HepG2 (cell line): Measurements from ENCODE around the gene USH2A. TPM values are rescaled to one million over a fixed set of nuclear protein-coding genes. Genes with fewer than 3 reads are reported as not detected.

Source experiments
- ATAC-seq: fragments of 200-7000 bp; cut with Tn5 transposase; 3 replicates; pipeline ENCODE4 v1.9.1; 2020; ENCODE audit warnings: mild to moderate bottlenecking, moderate library complexity
- BruUV-seq: library from RNA; stranded (reverse); fragments of 400-500 nt; replicated peaks from 2 replicates; lab custom pipeline; 2021; lab: Mats Ljungman, UMichigan
- CTCF ChIA-PET: fragments of 300-600 bp; formaldehyde crosslinking; extraction: SDS; loops from one replicate; lab custom pipeline; 2021; ENCODE audit warnings: low total read pairs, inconsistent platforms, low intra/inter-chr PET ratio; lab: Yijun Ruan, JAX
- POLR2A ChIA-PET: fragments of 350-600 bp; sonication (Branson Sonifier 250); formaldehyde crosslinking; loops from one replicate; lab custom pipeline; 2020; ENCODE audit warnings: antibody characterized with exemption, inconsistent platforms; lab: Yijun Ruan, JAX
- DNase-seq: peaks from one replicate; pipeline ENCODE4 v3.0.0-alpha.2; 2015; ENCODE audit warnings: low spot score
- FAIRE-seq: peaks from 3 replicates; lab custom pipeline; 2011; peaks lifted over from hg19 to GRCh38; lab: Jason Lieb, UNC
- H2AFZ ChIP-seq: one replicate; pipeline ENCODE4 v1.6.1; 2011; ENCODE audit warnings: low read length, inconsistent platforms
- H3K27ac ChIP-seq: fragments of 300-600 bp; 3 replicates; pipeline ENCODE4 v1.8.0; 2011; ENCODE audit warnings: mixed run types, mild to moderate bottlenecking, mixed read lengths, low read length, inconsistent platforms; ENCODE audit not compliant: insufficient read depth; ENCODE audit errors: extremely low read length
- H3K27me3 ChIP-seq, 2 experiments: fragments of 200-600 bp in 1 of 2; 2 replicates in 1 of 2; 3 replicates in 1 of 2; pipeline versions ENCODE4 v1.6.0 to v1.8.0; 2011; ENCODE audit warnings: low read length in 2 of 2, mild to moderate bottlenecking in 2 of 2, moderate library complexity in 2 of 2, inconsistent platforms in 1 of 2; ENCODE audit not compliant: insufficient read depth in 2 of 2, control insufficient read depth in 1 of 2
- H3K36me3 ChIP-seq, 2 experiments: fragments of 200-600 bp in 1 of 2; replicated peaks in 1 of 2; 2 replicates in 1 of 2; 3 replicates in 1 of 2; pipeline versions ENCODE4 v1.5.1 to v1.8.0; 2011; ENCODE audit warnings: low read length in 2 of 2, inconsistent platforms in 1 of 2; ENCODE audit not compliant: insufficient read depth in 2 of 2, control insufficient read depth in 1 of 2
- H3K4me1 ChIP-seq: 2 replicates; pipeline ENCODE4 v1.5.1; 2012; ENCODE audit warnings: low read length, inconsistent platforms; ENCODE audit not compliant: insufficient read depth
- H3K4me2 ChIP-seq: 2 replicates; pipeline ENCODE4 v1.6.0; 2011; ENCODE audit warnings: low read depth, low read length, inconsistent platforms
- H3K4me3 ChIP-seq, 3 experiments: fragments of 200-600 bp in 1 of 3; sonication (generic), shearing (Covaris generic) in 1 of 3; replicated peaks in 1 of 3; 2 replicates each; pipeline ENCODE4 v1.5.1; 2011 to 2016; ENCODE audit warnings: low read length in 3 of 3, inconsistent platforms in 2 of 3, low read depth in 2 of 3, mild to moderate bottlenecking in 2 of 3, control low read depth in 1 of 3, mixed read lengths in 1 of 3; ENCODE audit not compliant: insufficient read depth in 1 of 3
- H3K79me2 ChIP-seq: one replicate; pipeline ENCODE4 v1.6.1; 2011; ENCODE audit warnings: low read length, inconsistent platforms; ENCODE audit not compliant: insufficient read depth
- H3K9ac ChIP-seq: 2 replicates; pipeline ENCODE4 v1.6.0; 2011; ENCODE audit warnings: mild to moderate bottlenecking, low read depth, low read length, inconsistent platforms; ENCODE audit not compliant: insufficient read depth
- H3K9me3 ChIP-seq: 2 replicates; pipeline ENCODE4 v1.5.1; 2012; ENCODE audit warnings: mild to moderate bottlenecking, low read length
- H4K20me1 ChIP-seq: 2 replicates; pipeline ENCODE4 v1.6.0; 2011; ENCODE audit warnings: inconsistent platforms, mild to moderate bottlenecking, low read length, moderate library complexity; ENCODE audit not compliant: insufficient read depth
- ATF6 ChIP-seq: sonication (generic); formaldehyde crosslinking; conservative IDR thresholded peaks from 2 replicates; pipeline ENCODE4 v1.4.0; 2020; ENCODE audit warnings: missing genetic modification reagents
- ATF7-NPFF ChIP-seq: sonication (generic); formaldehyde crosslinking; IDR thresholded peaks from 2 replicates; pipeline ENCODE4 v1.8.1; 2023; ENCODE audit warnings: mild to moderate bottlenecking, low read depth, missing genetic modification reagents, moderate library complexity
- CBX2 ChIP-seq, 2 experiments: fragments of 200-600 bp in 1 of 2; sonication (generic); formaldehyde crosslinking in 1 of 2; IDR thresholded peaks; 2 replicates each; pipeline versions ENCODE4 v1.7.0 to v1.8.1; 2018 to 2022; ENCODE audit warnings: low read depth in 2 of 2, low read length in 1 of 2, mild to moderate bottlenecking in 1 of 2, missing genetic modification reagents in 1 of 2
- CEBPB ChIP-seq: IDR thresholded peaks from 2 replicates; pipeline ENCODE4 v1.6.1; 2011; ENCODE audit warnings: low read depth, low read length, improper control_type of control experiment, borderline replicate concordance
- CSRNP2 ChIP-seq: sonication (generic); formaldehyde crosslinking; conservative IDR thresholded peaks from 2 replicates; pipeline ENCODE4 v1.8.0; 2022; ENCODE audit warnings: low read depth, missing genetic modification reagents
- IKZF4 ChIP-seq: sonication (generic); formaldehyde crosslinking; IDR thresholded peaks from 2 replicates; pipeline ENCODE4 v1.5.1; 2020; ENCODE audit warnings: borderline replicate concordance, mild to moderate bottlenecking, low read depth, missing genetic modification reagents; ENCODE audit errors: not compliant biosample characterization
- MBD4 ChIP-seq: IDR thresholded peaks from 2 replicates; pipeline ENCODE4 v1.6.1; 2012; ENCODE audit warnings: low read length, inconsistent platforms, borderline replicate concordance
- PAF1 ChIP-seq: IDR thresholded peaks from 2 replicates; pipeline ENCODE4 v1.6.1; 2016; ENCODE audit warnings: missing genetic modification reagents, missing compliant biosample characterization
- RBAK ChIP-seq: sonication (generic); formaldehyde crosslinking; IDR thresholded peaks from 2 replicates; pipeline ENCODE4 v1.5.1; 2020; ENCODE audit warnings: mild to moderate bottlenecking, missing genetic modification reagents
- SMC3 ChIP-seq: IDR thresholded peaks from 2 replicates; pipeline ENCODE4 v1.6.1; 2011; ENCODE audit warnings: low read length, improper control_type of control experiment
- SOX13 ChIP-seq, 3 experiments: fragments of 450-650 bp in 1 of 3; sonication (generic) in 1 of 3; formaldehyde crosslinking in 1 of 3; IDR thresholded peaks in 2 of 3; conservative IDR thresholded peaks in 1 of 3; 2 replicates each; pipeline versions ENCODE4 v1.5.0 to v1.6.1; 2016 to 2020; ENCODE audit warnings: antibody characterized with exemption in 1 of 3, mild to moderate bottlenecking in 1 of 3, missing compliant biosample characterization in 1 of 3, missing genetic modification reagents in 1 of 3, moderate library complexity in 1 of 3
- SP2 ChIP-seq: sonication (generic); formaldehyde crosslinking; IDR thresholded peaks from 2 replicates; pipeline ENCODE4 v1.5.1; 2020; ENCODE audit warnings: mild to moderate bottlenecking, missing genetic modification reagents
- STAG1 ChIP-seq: sonication (generic); formaldehyde crosslinking; IDR thresholded peaks from 2 replicates; pipeline ENCODE4 v1.4.0; 2020; ENCODE audit warnings: missing genetic modification reagents
- TEAD2 ChIP-seq: sonication (generic); formaldehyde crosslinking; IDR thresholded peaks from 2 replicates; pipeline ENCODE4 v1.9.0; 2021; ENCODE audit warnings: missing genetic modification reagents
- ZNF883 ChIP-seq: sonication (generic); formaldehyde crosslinking; IDR thresholded peaks from 2 replicates; pipeline ENCODE4 v1.5.1; 2020; ENCODE audit warnings: mild to moderate bottlenecking, missing genetic modification reagents; ENCODE audit errors: not compliant biosample characterization
- WGBS: methylation state at CpG from one replicate; pipeline ENCODE4 v1.1.6; 2017; ENCODE audit warnings: low lambda C conversion rate; 5-methylcytosine and 5-hydroxymethylcytosine counted together
- in situ Hi-C: cut with HindIII; loops from 2 replicates; pipeline ENCODE4 v1.10.0; 2017; ENCODE audit warnings: low pct_unique_long_range_greater_than_20kb; ENCODE audit not compliant: extremely low pct_ligation_motif_present
- intact Hi-C: fragments of 100-400 bp; cut with micrococcal nuclease; formaldehyde crosslinking; loops from one replicate; pipeline ENCODE4 v1.10.0; 2022; ENCODE audit not compliant: unreplicated experiment
- polyA plus RNA-seq, 8 experiments: library from polyadenylated mRNA; depleted of rRNA in 3 of 8; stranded (reverse) in 7 of 8; unstranded in 1 of 8; fragments of >200 nt; fragmentation: Illumina TruSeq in 4 of 8; extraction: Trizol in 4 of 8; gene quantifications; 2 replicates each; pipeline versions ENCODE4 v1.2.1 to v1.2.3, GENCODE V29; 2011 to 2016; ENCODE audit warnings: low read depth in 4 of 8, missing spikeins in 1 of 8, mixed read lengths in 1 of 8; ENCODE audit not compliant: insufficient read depth in 1 of 8
- total RNA-seq, 5 experiments: library from RNA; depleted of rRNA; stranded (reverse); fragments of >200 nt; fragmentation: Illumina TruSeq; extraction: Trizol; gene quantifications; 2 replicates each; pipeline ENCODE4 v1.2.3, GENCODE V29; 2016; ENCODE audit warnings: low read depth in 1 of 5
- TF ChIP-seq, protein P1 (sequence below): sonication (generic); formaldehyde crosslinking; IDR thresholded peaks from 2 replicates; pipeline ENCODE4 v1.5.0; 2020; ENCODE audit warnings: missing genetic modification reagents

The USH2A gene
- total and polyA plus RNA-seq, 2 of the 13 experiments (the other 11 are each of a cell fraction or from before 2014, with no cell fraction given) = 0.02 TPM; not detected in 1

DNA sequence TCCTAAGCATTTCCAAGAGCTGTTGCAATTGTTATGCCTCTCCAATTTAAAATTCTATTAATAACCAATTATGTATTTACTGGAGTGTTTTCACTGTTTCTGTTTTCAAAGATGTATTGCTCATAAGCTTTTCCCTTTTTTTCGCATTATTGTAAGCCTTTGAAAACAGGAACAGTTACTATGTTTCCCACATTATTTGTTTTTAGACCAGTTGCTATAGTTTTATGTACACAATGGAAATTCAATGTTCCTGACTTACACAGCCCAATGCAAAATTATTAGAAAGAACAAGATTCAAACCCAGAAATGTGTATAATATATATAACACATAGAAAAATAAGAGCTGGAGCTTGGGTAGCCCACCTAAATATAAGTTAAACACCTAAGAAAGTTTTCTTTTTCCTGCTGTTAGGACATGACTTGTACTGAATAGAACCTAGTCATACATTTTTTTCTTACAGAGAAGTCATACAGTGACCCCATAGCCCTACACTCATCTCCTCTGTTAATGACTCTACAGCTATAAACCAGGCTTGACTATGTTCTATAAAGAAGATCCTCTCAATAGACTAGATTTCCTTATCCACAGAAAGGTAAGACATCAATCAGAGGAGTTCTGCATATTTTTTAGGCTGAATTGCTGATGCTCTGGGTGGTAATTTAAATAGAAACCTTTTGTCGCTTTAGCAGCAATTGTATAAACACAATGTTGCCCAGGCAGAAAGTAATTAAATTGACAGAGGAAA lies 299.6 kb downstream of the USH2A start (continued):
- no peak for TF ChIP-seq SP2 (CRISPR knock-in tag)
- no peak for TF ChIP-seq PAF1 (CRISPR knock-in tag)
- TF ChIP-seq ATF7-NPFF (CRISPR knock-in tag) = no peak

- H3K4me1 ChIP-seq = no peaks in the 10 kb centered on the region
- no peaks in the 10 kb centered on the region for H3K9me3 ChIP-seq
- 1% methylated on average over 2 of the region's 2 CpGs for WGBS
- H3K4me2 ChIP-seq = no peak overlapping the region
- H4K20me1 ChIP-seq = no peaks in the 10 kb centered on the region
- ATAC-seq = peak; percentile 78
- FAIRE-seq = peak; percentile 47
- no peaks in the 10 kb centered on the region for H3K27me3 ChIP-seq
- H3K9ac ChIP-seq = no peak overlapping the region
- no peak overlapping the region for H3K27ac ChIP-seq
- no peaks in the 10 kb centered on the region for H3K36me3 ChIP-seq
- no peak overlapping the region for H3K4me3 ChIP-seq
- no TSS peak for BruUV-seq
- CTCF ChIA-PET = no interaction called here
- in situ Hi-C loops = no loop called here
- no peak overlapping the region for H2AFZ ChIP-seq
- DNase-seq = peak; percentile 11
- POLR2A ChIA-PET = no interaction called here
- intact Hi-C loops = loop anchor here (1.0 to 5.0 kb wide), 4 partner anchors 127 to 407 kb away; no protein-coding TSS in a partner anchor
- H3K79me2 ChIP-seq = no peaks in the 10 kb centered on the region
- no peak for TF ChIP-seq SOX13 (IDR thresholded peaks at IDR 0.05)
- no peak for TF ChIP-seq SOX13 (CRISPR knock-in tag; conservative IDR thresholded peaks at IDR 0.05 in 1 of 2, IDR thresholded peaks at IDR 0.05 in 1 of 2)
- TF ChIP-seq, protein P1, sequence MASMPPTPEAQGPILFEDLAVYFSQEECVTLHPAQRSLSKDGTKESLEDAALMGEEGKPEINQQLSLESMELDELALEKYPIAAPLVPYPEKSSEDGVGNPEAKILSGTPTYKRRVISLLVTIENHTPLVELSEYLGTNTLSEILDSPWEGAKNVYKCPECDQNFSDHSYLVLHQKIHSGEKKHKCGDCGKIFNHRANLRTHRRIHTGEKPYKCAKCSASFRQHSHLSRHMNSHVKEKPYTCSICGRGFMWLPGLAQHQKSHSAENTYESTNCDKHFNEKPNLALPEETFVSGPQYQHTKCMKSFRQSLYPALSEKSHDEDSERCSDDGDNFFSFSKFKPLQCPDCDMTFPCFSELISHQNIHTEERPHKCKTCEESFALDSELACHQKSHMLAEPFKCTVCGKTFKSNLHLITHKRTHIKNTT (CRISPR knock-in tag) = no peak
- no peak for TF ChIP-seq IKZF4 (CRISPR knock-in tag)
- no peak for TF ChIP-seq MBD4
- TF ChIP-seq CBX2 (IDR thresholded peaks at IDR 0.05; ENCODE audit: low read depth, low read length) = no peak
- no peak for TF ChIP-seq CBX2 (CRISPR knock-in tag; IDR thresholded peaks at IDR 0.05; ENCODE audit: low read depth)
- TF ChIP-seq TEAD2 (CRISPR knock-in tag) = no peak
- TF ChIP-seq ZNF883 (CRISPR knock-in tag) = no peak
- TF ChIP-seq CEBPB = peak; percentile 6; the same call in 1 of the 2 replicates
- TF ChIP-seq CSRNP2 (CRISPR knock-in tag) = no peak
- TF ChIP-seq STAG1 (CRISPR knock-in tag) = peak; percentile 39
- TF ChIP-seq ATF6 (CRISPR knock-in tag) = no peak
- peak; percentile 43; the same call in 1 of the 2 replicates for TF ChIP-seq SMC3
- no peak for TF ChIP-seq RBAK (CRISPR knock-in tag)
These were observed 303.6 kb downstream of the USH2A start for GRCh38 chr1:216119600-216119999.
